Suprapubic skin (tissue), 4 donors: Measurements from ENCODE around the gene RUNDC3A.

ENCODE experiments used
- CTCF ChIP-seq, 2 donors: fragments of 200-600 bp in 1 of 2; fragments of 450-650 bp in 1 of 2; sonication (generic) in 1 of 2; IDR thresholded peaks; one replicate each; pipeline ENCODE4 v1.5.1; 2016 to 2019; ENCODE audit warnings: antibody characterized with exemption in 2 of 2, mild to moderate bottlenecking in 1 of 2, moderate library complexity in 1 of 2
- EP300 ChIP-seq: sonication (generic); formaldehyde crosslinking; IDR thresholded peaks from one replicate; pipeline ENCODE4 v1.6.1; 2017; ENCODE audit warnings: antibody characterized with exemption
- POLR2A ChIP-seq, 2 donors: fragments of 450-650 bp; IDR thresholded peaks; one replicate each; pipeline ENCODE4 v1.6.1; 2017; ENCODE audit warnings: antibody characterized with exemption in 2 of 2, mild to moderate bottlenecking in 2 of 2, moderate library complexity in 2 of 2
- POLR2AphosphoS5 ChIP-seq, 3 donors: sonication (generic); formaldehyde crosslinking; IDR thresholded peaks; one replicate each; pipeline ENCODE4 v1.6.1; 2017; ENCODE audit warnings: antibody characterized with exemption in 3 of 3

GRCh38 chr17:44315760-44316731 is 7.6 kb downstream of the RUNDC3A start:
- no peak for TF ChIP-seq CTCF (IDR thresholded peaks at IDR 0.05)
- no peak for TF ChIP-seq POLR2A (IDR thresholded peaks at IDR 0.05)
- no peak for TF ChIP-seq EP300
- no peak for TF ChIP-seq POLR2AphosphoS5 (IDR thresholded peaks at IDR 0.05)
